ENCODE data around the gene TRABD2A.
"Not testable (repeated sequence)": the region's sequence is repeated elsewhere in the genome, so short reads cannot be mapped to it uniquely, and the experiment has no call there.

The TRABD2A gene

DNA sequence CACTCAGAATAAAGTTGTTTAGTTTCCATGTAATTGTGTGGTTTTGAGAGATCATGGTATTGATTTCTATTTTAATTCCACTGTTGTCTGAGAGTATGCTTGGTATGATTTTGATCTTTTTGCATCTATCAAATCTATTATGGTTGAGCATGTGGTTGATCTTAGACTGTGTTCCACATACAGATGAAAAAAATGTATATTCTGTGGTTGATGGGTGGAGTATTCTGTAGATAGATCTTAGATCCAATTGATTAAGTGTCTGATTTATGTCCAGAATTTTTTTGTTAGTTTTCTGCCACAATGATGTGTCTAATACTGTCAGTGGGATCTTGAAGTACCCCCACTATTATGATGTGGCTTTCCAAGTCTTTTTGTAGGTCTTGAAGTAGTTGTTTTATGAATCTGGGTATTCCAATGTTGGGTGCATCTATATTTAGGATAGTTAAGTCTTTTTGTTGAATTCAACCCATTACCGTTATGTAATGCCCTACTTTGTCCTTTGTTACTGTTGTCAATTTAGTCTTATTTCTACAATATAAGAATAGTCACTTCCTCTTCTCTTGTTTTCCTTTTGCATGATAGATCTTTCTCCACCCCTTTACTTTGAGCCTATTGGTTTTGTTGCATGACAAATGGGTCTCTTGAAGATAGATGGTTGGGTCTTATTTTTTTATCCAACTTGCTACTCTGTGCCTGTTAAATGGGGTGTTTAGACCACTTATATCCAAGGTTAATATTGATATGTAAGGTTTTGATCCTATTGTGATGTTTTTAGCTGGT, 101.8 kb downstream of the TRABD2A start:
- DNase-seq (ENCODE audit: low read depth): no peak

DNA sequence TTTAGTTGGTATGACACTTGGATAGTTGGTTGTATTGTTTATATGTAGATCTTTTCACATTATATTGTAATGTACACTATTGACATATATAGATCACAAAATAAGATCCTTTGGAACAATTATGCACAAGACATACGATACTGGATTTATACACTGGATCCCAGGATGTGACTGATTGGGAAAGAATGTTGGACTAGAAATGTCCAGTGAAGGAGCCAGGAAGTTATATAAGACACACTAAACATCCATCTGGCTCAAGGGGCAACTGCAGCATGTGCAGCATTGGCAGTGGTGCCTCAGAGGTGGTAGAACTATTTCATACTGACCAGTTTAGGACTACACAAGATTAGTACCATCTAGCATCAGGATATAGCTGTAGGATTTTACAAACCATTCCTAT, 104.9 kb downstream of the TRABD2A start:
- no peak for DNase-seq (ENCODE audit: low read depth)

- not testable (repeated sequence) for DNase-seq (ENCODE audit: low read depth)
Observed at GRCh38 chr2:84773562-84773961, 107.3 kb downstream of the TRABD2A start.

All from HS-5 (cell line).